Endothelial cell of umbilical vein (primary cell): ENCODE measurements around the gene ZEB1. TPM values are rescaled to one million over a fixed set of nuclear protein-coding genes. Genes with fewer than 3 reads are reported as not detected.

Source experiments
- BruUV-seq: library from RNA; stranded (reverse); fragments of 400-500 nt; replicated peaks from 2 replicates; lab custom pipeline; 2021; lab: Mats Ljungman, UMichigan
- CTCF ChIA-PET: fragments of 300-600, 350-600 bp; sonication (Branson Sonifier 250); formaldehyde crosslinking; loops from one replicate; lab custom pipeline; 2021; ENCODE audit warnings: antibody characterized with exemption, inconsistent platforms; lab: Charles Lee
- POLR2A ChIA-PET: fragments of 300-600, 350-600 bp; sonication (Branson Sonifier 250); formaldehyde crosslinking; loops from one replicate; lab custom pipeline; 2021; ENCODE audit warnings: antibody characterized with exemption, inconsistent platforms; lab: Charles Lee
- DNase-seq: peaks from one replicate; pipeline ENCODE4 v3.0.0-alpha.2; 2011; ENCODE audit warnings: low read depth, low spot score
- FAIRE-seq: peaks from 2 replicates; lab custom pipeline; 2011; peaks lifted over from hg19 to GRCh38; lab: Jason Lieb, UNC
- H2AFZ ChIP-seq: 2 replicates; pipeline ENCODE4 v1.6.0; 2012; ENCODE audit warnings: low read depth, low read length, control low read depth, inconsistent platforms
- H3K27ac ChIP-seq: 2 replicates; pipeline ENCODE4 v1.5.1; 2011; ENCODE audit warnings: low read depth, mild to moderate bottlenecking, control low read depth, low read length, moderate library complexity; ENCODE audit not compliant: insufficient read depth
- H3K27me3 ChIP-seq, 2 experiments: 2 replicates each; pipeline versions ENCODE4 v1.6.0 to v1.6.1; 2011; ENCODE audit warnings: low read length in 2 of 2, mixed read lengths in 1 of 2; ENCODE audit not compliant: control insufficient read depth in 2 of 2, insufficient read depth in 2 of 2
- H3K36me3 ChIP-seq, 2 experiments: 2 replicates in 1 of 2; 3 replicates in 1 of 2; pipeline ENCODE4 v1.5.1; 2011; ENCODE audit warnings: low read length in 2 of 2, mild to moderate bottlenecking in 1 of 2, moderate library complexity in 1 of 2; ENCODE audit not compliant: control insufficient read depth in 2 of 2, insufficient read depth in 2 of 2; ENCODE audit errors: extremely low read depth in 1 of 2
- H3K4me1 ChIP-seq: 3 replicates; pipeline ENCODE4 v1.5.1; 2011; ENCODE audit warnings: mild to moderate bottlenecking, low read length; ENCODE audit not compliant: control insufficient read depth, insufficient read depth; ENCODE audit errors: extremely low read depth
- H3K4me2 ChIP-seq: 2 replicates; pipeline ENCODE4 v1.6.1; 2011; ENCODE audit warnings: low read length, control low read depth, mixed read lengths; ENCODE audit not compliant: insufficient read depth
- H3K4me3 ChIP-seq, 3 experiments: fragments of 200-600 bp in 1 of 3; sonication (generic), shearing (Covaris generic) in 1 of 3; replicated peaks in 1 of 3; 2 replicates each; pipeline ENCODE4 v1.5.1; 2011 to 2016; ENCODE audit warnings: control low read depth in 3 of 3, low read length in 3 of 3, mild to moderate bottlenecking in 2 of 3, inconsistent platforms in 1 of 3, low read depth in 1 of 3, moderate library complexity in 1 of 3; ENCODE audit not compliant: insufficient read depth in 1 of 3
- H3K79me2 ChIP-seq: 2 replicates; pipeline ENCODE4 v1.6.0; 2012; ENCODE audit warnings: low read length, inconsistent platforms; ENCODE audit not compliant: control insufficient read depth, insufficient read depth
- H3K9ac ChIP-seq: replicated peaks from 2 replicates; pipeline ENCODE3; 2011; ENCODE audit warnings: low read length, control low read depth; ENCODE audit not compliant: insufficient read depth; ENCODE audit errors: extremely low read depth
- H3K9me1 ChIP-seq: replicated peaks from 3 replicates; pipeline ENCODE4 v1.6.0; 2011; ENCODE audit warnings: mild to moderate bottlenecking, low read length; ENCODE audit not compliant: control insufficient read depth, insufficient read depth; ENCODE audit errors: extremely low read depth
- H3K9me3 ChIP-seq: replicated peaks from 2 replicates; pipeline ENCODE4 v1.5.1; 2012; ENCODE audit warnings: low read length, inconsistent platforms; ENCODE audit not compliant: control insufficient read depth, insufficient read depth
- H4K20me1 ChIP-seq: replicated peaks from 2 replicates; pipeline ENCODE3; 2011; ENCODE audit warnings: mild to moderate bottlenecking, low read length; ENCODE audit not compliant: control insufficient read depth, insufficient read depth; ENCODE audit errors: extremely low read depth
- EZH2 ChIP-seq: IDR thresholded peaks from 2 replicates; pipeline ENCODE4 v1.6.1; 2012; ENCODE audit warnings: borderline replicate concordance, low read depth, mild to moderate bottlenecking, moderate library complexity, low read length, inconsistent platforms; ENCODE audit not compliant: severe bottlenecking
- FOS ChIP-seq: IDR thresholded peaks from 2 replicates; pipeline ENCODE4 v1.6.1; 2011; ENCODE audit warnings: mild to moderate bottlenecking, low read length, moderate library complexity, borderline replicate concordance; ENCODE audit not compliant: insufficient read depth
- GATA2 ChIP-seq: IDR thresholded peaks from 2 replicates; pipeline ENCODE4 v1.7.0; 2011; ENCODE audit warnings: low read depth, mild to moderate bottlenecking, moderate library complexity, mixed read lengths, low read length; ENCODE audit not compliant: insufficient read length, insufficient read depth
- JUN ChIP-seq: IDR thresholded peaks from 2 replicates; pipeline ENCODE4 v1.6.1; 2011; ENCODE audit warnings: borderline replicate concordance, low read depth; ENCODE audit not compliant: insufficient read length, insufficient read depth
- MAX ChIP-seq: IDR thresholded peaks from 2 replicates; pipeline ENCODE4 v1.6.1; 2011; ENCODE audit not compliant: insufficient read depth, insufficient read length
- MYC ChIP-seq: IDR thresholded peaks from one replicate; pipeline ENCODE4 v1.6.1; 2011; ENCODE audit warnings: mild to moderate bottlenecking, low read depth, low read length
- POLR2A ChIP-seq: IDR thresholded peaks from 2 replicates; pipeline ENCODE4 v1.6.1; 2012; ENCODE audit warnings: low read depth, mild to moderate bottlenecking, control low read depth, low read length
- POLR2AphosphoS5 ChIP-seq: IDR thresholded peaks from 2 replicates; pipeline ENCODE4 v1.6.1; 2012; ENCODE audit warnings: low read depth, mild to moderate bottlenecking, control low read depth, low read length, moderate library complexity; ENCODE audit not compliant: insufficient read depth
- dilution Hi-C: fragments of 300-500 bp; cut with MboI; formaldehyde crosslinking; loops from one replicate; pipeline ENCODE4 v1.15.0; 2019; ENCODE audit warnings: low sequenced_read_pairs; ENCODE audit not compliant: extremely low pct_ligation_motif_present
- intact Hi-C: fragments of 100-400 bp; cut with micrococcal nuclease; formaldehyde crosslinking; loops from one replicate; pipeline ENCODE4 v1.10.0; 2022
- polyA plus RNA-seq, 4 experiments: library from polyadenylated mRNA; depleted of rRNA in 3 of 4; stranded (reverse) in 3 of 4; unstranded in 1 of 4; fragments of >200 nt; gene quantifications; 2 replicates each; pipeline versions ENCODE4 v1.2.1 to v1.2.3, GENCODE V29; 2011 to 2012; ENCODE audit warnings: missing spikeins in 1 of 4
- total RNA-seq: library from RNA; stranded (reverse); gene quantifications from 2 replicates; pipeline ENCODE4 v1.2.3, GENCODE V29; 2021
- TF ChIP-seq, protein P1 (sequence below), 2 donors: IDR thresholded peaks; 1 replicate in 1 of 2; 2 replicates in 1 of 2; pipeline ENCODE4 v1.5.1; 2011; ENCODE audit warnings: low read length in 2 of 2, mild to moderate bottlenecking in 2 of 2, moderate library complexity in 2 of 2, control low read depth in 1 of 2, inconsistent platforms in 1 of 2, low read depth in 1 of 2; ENCODE audit not compliant: insufficient read depth in 1 of 2; ENCODE audit errors: extremely low read depth in 1 of 2

Gene ZEB1
- total and polyA plus RNA-seq, 2 donors (not counting 3 experiments of a cell fraction or from before 2014, with no cell fraction given) = 19.8 to 130 TPM

DNA sequence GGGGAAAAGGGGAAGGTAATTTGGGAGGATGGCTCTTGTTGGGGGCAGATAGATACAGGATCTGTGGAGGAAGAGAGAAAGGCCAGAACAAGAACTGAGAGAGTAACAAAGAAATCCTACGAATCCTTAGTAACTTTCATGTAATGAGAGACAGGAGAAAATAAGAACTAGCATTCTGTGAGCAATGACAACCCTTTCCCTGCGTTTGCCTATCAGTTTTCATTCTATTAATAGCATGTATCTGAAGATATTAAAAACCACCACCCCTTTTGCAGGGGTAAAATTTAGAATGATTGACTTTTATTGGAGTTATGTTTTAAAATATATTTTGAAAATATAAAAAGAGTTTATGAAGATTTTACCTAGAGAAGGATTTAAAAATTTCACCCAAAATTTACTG, 132.8 kb downstream of the ZEB1 start:
- dilution Hi-C loops = no loop called here
- Histone ChIP-seq H3K4me2 (no peak overlapping the region), H3K79me2 (peaks cover 64% of the 10 kb centered on the region), H3K36me3 (no peaks in the 10 kb centered on the region), H4K20me1 (peaks cover 6% of the 10 kb centered on the region), H3K27ac (no peak overlapping the region), H3K27me3 (no peaks in the 10 kb centered on the region), H3K4me3 (no peak overlapping the region), H3K9ac (no peak overlapping the region), H2AFZ (no peak overlapping the region), H3K9me3 (no peaks in the 10 kb centered on the region), H3K9me1 (no peaks in the 10 kb centered on the region), H3K4me1 (no peaks in the 10 kb centered on the region)
- intact Hi-C loops = no loop called here
- no peak for DNase-seq
- ChIA-PET CTCF (no interaction called here), POLR2A (no interaction called here)
- no peak for FAIRE-seq
- BruUV-seq = no TSS peak
- TF ChIP-seq JUN (no peak), POLR2A (no peak), POLR2AphosphoS5 (no peak), FOS (no peak), GATA2 (no peak), MYC (no peak), MAX (no peak), EZH2 (no peak)
- TF ChIP-seq, protein P1, sequence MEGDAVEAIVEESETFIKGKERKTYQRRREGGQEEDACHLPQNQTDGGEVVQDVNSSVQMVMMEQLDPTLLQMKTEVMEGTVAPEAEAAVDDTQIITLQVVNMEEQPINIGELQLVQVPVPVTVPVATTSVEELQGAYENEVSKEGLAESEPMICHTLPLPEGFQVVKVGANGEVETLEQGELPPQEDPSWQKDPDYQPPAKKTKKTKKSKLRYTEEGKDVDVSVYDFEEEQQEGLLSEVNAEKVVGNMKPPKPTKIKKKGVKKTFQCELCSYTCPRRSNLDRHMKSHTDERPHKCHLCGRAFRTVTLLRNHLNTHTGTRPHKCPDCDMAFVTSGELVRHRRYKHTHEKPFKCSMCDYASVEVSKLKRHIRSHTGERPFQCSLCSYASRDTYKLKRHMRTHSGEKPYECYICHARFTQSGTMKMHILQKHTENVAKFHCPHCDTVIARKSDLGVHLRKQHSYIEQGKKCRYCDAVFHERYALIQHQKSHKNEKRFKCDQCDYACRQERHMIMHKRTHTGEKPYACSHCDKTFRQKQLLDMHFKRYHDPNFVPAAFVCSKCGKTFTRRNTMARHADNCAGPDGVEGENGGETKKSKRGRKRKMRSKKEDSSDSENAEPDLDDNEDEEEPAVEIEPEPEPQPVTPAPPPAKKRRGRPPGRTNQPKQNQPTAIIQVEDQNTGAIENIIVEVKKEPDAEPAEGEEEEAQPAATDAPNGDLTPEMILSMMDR (IDR thresholded peaks at IDR 0.05; ENCODE audit: extremely low read depth in 1 of 2, insufficient read depth in 1 of 2, low read depth in 1 of 2, low read length in 2 of 2) = no peak
